Measurements from ENCODE around the gene SRF.
"Not testable (repeated sequence)": the region's sequence is repeated elsewhere in the genome, so short reads cannot be mapped to it uniquely, and the experiment has no call there.

Gene SRF

GRCh38 chr6:43170931-43171706, at the start of gene SRF:
TSS of gene SRF (plus strand) at chr6:43171269. CDS start at chr6:43171657, 388 bp downstream.
- DNase-seq: peak; percentile 99

- DNase-seq: no peak
Measured at GRCh38 chr6:43122146-43122545, 48.9 kb upstream of the SRF start.

DNA sequence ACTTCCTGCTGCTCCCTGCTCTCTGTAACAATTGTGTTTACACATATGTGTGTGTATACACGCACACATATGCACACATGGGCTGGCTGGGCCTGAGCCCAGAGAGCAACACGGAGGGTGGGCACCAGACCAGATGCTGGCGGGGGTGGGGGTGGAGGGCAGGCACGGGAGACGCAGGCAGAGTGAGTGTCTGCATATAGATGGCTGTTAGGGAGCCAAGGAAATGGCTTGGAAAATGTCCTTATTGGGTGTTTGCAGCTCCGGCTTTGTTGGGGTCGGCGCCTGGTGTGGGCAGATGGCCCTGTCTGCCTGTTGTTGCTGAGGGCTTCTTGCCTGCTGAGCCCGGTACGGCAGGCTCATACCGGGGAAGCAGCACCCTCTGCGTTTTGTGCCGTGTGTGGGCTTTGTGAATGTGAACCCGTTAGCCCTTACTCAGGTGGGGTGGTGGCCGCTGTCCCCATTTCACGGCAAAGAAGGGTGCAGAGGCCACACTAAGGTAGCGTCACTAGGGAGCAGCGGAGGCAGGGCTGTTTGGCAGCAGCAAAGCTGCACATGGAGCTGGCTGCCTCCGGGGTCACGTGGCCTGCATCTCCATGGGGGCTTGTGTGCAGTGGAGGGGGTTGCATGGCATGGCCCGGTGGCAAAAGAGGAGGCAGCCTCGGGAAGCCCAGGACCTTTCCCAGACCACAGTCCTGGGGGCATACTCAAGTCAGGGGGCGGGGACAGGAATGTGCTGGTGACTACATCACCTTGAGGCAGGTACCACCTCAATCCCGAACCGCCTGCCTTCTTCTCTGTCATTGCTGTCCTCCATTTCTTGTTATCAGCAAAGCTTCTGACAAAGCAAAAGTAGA, 47.4 kb upstream of the SRF start:
- no peak for DNase-seq

- DNase-seq: no peak
Measured at GRCh38 chr6:43124481-43124880, 46.6 kb upstream of the SRF start.

- no peak for DNase-seq
Measured at GRCh38 chr6:43125119-43125518, 46.0 kb upstream of the SRF start.

DNA sequence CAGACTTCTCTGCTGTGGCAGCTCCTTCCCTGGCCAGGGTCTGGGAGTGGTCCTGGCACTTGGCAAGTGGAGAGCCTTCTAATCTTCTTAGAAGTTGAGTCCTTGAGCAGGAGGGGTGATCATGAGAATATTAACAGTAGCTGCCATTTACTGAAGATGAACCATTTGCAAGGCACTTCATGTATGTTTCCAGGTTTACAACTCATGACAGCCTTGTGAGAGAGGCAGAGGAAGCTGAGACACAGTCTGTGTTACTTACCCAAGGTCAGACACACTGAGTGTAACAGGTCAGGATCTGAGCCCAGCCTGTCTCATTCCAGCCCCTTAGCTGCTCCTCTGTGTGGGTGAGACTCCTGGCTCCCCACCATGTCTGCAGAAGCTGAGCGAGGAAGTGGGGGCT, 45.5 kb upstream of the SRF start:
- DNase-seq: no peak

DNA sequence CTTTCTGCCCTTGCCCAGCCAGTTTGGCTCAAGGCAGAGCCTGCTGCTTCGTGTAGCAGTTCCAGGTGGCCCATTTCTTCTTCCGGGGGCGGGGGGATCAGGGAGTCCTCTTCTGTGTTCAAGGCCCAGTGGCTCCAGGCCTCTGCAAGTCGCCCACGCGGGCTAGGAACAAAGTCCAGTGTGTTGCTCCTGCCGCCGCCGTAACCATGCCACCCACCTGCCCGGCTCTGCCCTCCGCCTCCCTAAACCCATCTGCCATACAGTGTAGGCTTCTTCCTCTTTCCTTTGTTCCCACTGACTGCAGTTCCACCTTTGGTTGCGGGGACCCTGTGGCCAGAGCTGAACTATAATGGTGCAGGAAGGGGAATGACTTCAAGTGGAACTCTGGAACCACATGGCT, 43.9 kb upstream of the SRF start:
- no peak for DNase-seq

- no peak for DNase-seq
Measured at GRCh38 chr6:43127877-43128276, 43.2 kb upstream of the SRF start.

- no peak for DNase-seq
Measured at GRCh38 chr6:43128926-43129325, 42.1 kb upstream of the SRF start.

- DNase-seq: no peak
Measured at GRCh38 chr6:43129434-43130194, 41.5 kb upstream of the SRF start.

DNA sequence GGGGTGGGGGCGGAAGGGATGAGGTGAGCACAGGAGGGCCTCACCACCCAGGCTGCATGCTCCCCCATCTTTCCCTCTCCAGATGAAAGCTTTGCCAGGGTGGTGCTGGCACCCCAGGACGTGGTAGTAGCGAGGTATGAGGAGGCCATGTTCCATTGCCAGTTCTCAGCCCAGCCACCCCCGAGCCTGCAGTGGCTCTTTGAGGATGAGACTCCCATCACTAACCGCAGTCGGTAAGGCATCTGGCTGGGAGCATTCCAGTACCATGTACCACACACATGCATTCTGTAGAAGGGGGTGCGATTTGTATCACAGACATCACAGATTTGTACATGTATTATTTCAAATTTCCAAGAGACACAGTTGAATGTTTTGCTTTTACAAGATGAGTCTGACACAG, 40.6 kb upstream of the SRF start:
- DNase-seq: no peak

DNA sequence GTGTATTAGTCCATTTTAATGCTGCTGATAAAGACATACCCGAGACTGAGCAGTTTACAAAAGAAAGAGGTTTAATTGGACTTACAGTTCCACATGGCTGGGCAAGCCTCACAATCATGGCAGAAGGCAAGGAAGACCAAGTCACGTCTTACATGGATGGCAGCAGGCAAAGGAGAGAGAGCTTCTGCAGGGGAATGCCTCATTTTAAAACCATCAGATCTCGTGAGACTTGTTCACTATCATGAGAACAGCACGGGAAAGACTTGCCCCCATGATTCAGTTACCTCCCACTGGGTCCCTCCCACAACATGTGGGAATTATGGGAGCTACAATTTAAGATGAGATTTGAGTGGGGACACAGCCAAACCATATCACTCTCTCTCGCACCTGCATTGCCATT, 39.7 kb upstream of the SRF start:
- DNase-seq: not testable (repeated sequence)

GRCh38 chr6:43138267-43138666, 32.8 kb upstream of the SRF start:
- DNase-seq: no peak

GRCh38 chr6:43139973-43140372, 31.1 kb upstream of the SRF start:
- DNase-seq: not testable (repeated sequence)

GRCh38 chr6:43141644-43142043, 29.4 kb upstream of the SRF start:
- no peak for DNase-seq

DNA sequence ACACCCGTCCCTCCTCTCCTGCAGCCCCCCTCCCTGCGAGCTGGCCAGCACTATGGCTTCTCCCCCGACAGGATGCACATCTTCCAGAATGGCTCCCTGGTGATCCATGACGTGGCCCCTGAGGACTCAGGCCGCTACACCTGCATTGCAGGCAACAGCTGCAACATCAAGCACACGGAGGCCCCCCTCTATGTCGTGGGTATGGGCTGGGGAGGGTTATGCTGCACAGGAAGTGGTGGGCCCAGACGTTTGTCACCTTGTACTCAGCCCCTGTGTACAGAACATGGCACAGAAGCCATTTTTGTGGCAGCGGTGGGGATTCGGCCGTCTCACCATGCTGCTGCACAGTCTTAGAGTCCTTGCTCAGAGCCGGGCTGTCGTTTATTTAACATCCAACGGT, 29.0 kb upstream of the SRF start:
- DNase-seq: no peak

DNA sequence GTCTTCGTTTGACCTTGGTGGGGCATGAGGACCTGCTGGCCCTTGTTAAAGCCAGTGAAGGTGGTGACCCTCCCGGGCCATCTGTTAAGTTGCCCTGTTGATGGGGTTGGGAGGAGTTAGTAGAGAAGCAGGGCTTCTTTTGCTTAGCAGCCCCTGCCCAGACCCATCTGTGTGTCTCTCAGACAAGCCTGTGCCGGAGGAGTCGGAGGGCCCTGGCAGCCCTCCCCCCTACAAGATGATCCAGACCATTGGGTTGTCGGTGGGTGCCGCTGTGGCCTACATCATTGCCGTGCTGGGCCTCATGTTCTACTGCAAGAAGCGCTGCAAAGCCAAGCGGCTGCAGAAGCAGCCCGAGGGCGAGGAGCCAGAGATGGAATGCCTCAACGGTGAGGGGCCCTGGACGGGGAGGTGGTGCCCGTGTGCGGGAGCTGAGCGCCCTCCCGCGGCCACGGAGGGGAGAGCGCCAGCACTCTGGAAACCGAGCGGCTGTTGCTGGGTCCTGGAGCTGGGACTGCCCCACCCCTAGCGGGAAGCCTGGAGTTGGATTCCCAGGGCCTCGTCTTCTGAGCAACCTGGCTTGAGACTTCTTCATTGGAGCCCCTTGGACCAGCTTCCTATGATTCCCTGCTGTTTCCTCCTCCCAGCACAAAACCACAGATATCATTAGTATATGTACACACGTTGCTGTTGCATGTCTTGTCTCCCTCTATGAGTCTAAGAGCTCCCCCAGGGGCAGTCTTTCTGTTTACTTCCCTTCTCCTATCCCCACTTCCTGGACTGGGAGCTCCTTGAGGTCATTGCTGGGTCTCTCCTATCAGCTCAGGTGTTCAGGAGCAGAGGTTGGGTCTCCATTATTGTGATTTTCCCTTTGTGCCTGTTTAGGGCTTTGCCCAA, 27.6 kb upstream of the SRF start:
- peak; percentile 57 to 63 for DNase-seq

GRCh38 chr6:43144879-43145278, 26.2 kb upstream of the SRF start:
- DNase-seq: no peak

- DNase-seq: no peak
Measured at GRCh38 chr6:43146261-43146660, 24.8 kb upstream of the SRF start.

- DNase-seq: no peak
Measured at GRCh38 chr6:43146709-43147688, 24.1 kb upstream of the SRF start.
